Neutrophil (primary cell): ENCODE results near the gene PRM3.

Experiments
- H3K27ac ChIP-seq: fragments of 200-600 bp; sonication (generic); 2 replicates; pipeline ENCODE4 v1.5.1; 2016; ENCODE audit warnings: mild to moderate bottlenecking, moderate library complexity
- H3K27me3 ChIP-seq: fragments of 200-600 bp; sonication (generic); 2 replicates; pipeline ENCODE4 v1.6.0; 2016; ENCODE audit warnings: mild to moderate bottlenecking
- H3K36me3 ChIP-seq: fragments of 200-600 bp; sonication (generic); 2 replicates; pipeline ENCODE4 v1.5.1; 2017
- H3K4me1 ChIP-seq, 2 experiments: fragments of 200-600 bp in 1 of 2; sonication (generic) in 1 of 2; 1 replicate in 1 of 2; 2 replicates in 1 of 2; pipeline versions ENCODE4 v1.5.1 to v1.6.1; 2013 to 2016; ENCODE audit warnings: low read depth in 1 of 2, low read length in 1 of 2, mild to moderate bottlenecking in 1 of 2, moderate library complexity in 1 of 2; ENCODE audit not compliant: control insufficient read depth in 1 of 2, insufficient read depth in 1 of 2
- H3K4me3 ChIP-seq, 2 experiments: fragments of 200-600 bp in 1 of 2; sonication (generic) in 1 of 2; 1 replicate in 1 of 2; 2 replicates in 1 of 2; pipeline ENCODE4 v1.5.1; 2013 to 2016; ENCODE audit warnings: low read depth in 1 of 2, low read length in 1 of 2, mild to moderate bottlenecking in 1 of 2, moderate library complexity in 1 of 2
- H3K9me3 ChIP-seq: fragments of 200-600 bp; sonication (generic); 2 replicates; pipeline ENCODE4 v1.5.1; 2016
- CTCF ChIP-seq: fragments of 200-600 bp; sonication (generic); IDR thresholded peaks from 2 replicates; pipeline ENCODE4 v1.5.1; 2016; ENCODE audit warnings: antibody characterized with exemption

Gene PRM3

DNA sequence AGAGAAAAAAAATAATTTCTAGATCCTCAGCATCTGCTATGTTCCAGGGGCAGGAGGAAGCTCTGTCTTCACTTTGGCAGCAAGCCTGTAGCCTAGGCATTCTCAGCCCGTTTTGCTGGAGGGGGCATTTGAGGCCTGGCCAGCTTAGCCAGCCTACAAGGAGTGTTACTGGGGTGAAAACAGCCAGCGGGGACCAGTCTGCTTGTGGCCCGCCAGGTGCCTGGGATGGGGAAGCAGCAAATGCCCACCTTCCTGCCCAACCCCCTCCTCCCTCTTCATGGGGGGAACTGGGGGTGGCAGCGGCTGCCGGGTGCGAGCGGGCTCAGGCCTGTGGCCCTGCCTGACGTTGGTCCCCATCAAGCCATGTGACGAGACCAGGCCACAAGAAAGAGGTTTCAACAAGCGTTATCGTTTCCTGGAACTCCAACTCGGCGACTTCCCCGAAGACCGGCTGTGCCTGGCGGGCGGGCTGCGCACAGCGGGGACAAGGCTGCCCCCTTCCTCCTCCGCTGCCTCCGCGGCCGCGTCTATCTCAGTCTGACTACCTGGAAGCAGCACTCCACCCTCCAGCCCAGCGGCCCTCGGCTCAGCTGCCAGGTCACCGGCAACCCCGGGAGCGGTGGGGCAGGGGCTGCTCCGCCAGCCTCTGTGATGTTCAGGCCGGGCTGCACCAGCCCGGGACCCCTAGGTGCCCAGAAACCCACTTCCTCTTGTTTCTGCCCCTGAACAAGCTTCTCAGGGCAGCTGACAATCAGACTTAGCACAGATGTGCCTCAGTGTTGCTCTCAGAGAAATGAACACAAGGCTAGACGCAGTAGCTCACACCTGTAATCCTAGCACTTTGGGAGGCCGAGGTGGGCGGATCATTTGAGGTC is 40.3 kb downstream of the PRM3 start:
- no peaks in the 10 kb centered on the region for H3K9me3 ChIP-seq
- no peak overlapping the region for H3K4me3 ChIP-seq
- peaks cover 18 to 22% of the 10 kb centered on the region in 2 experiments for H3K4me1 ChIP-seq
- H3K36me3 ChIP-seq = no peaks in the 10 kb centered on the region
- H3K27me3 ChIP-seq = peaks cover 10% of the 10 kb centered on the region
- no peak overlapping the region for H3K27ac ChIP-seq
- TF ChIP-seq CTCF = no peak

GRCh38 chr16:11232302-11232851 is 41.1 kb downstream of the PRM3 start:
- Histone ChIP-seq H3K27me3 (peaks cover 10% of the 10 kb centered on the region), H3K9me3 (no peaks in the 10 kb centered on the region), H3K4me3 (no peak overlapping the region), H3K36me3 (no peaks in the 10 kb centered on the region), H3K4me1 (peaks cover 18 to 22% of the 10 kb centered on the region in 2 experiments), H3K27ac (no peak overlapping the region)
- no peak for TF ChIP-seq CTCF

- peaks cover 18 to 22% of the 10 kb centered on the region in 2 experiments for H3K4me1 ChIP-seq
- peaks cover 10% of the 10 kb centered on the region for H3K27me3 ChIP-seq
- TF ChIP-seq CTCF = no peak
- H3K27ac ChIP-seq = no peak overlapping the region
- no peaks in the 10 kb centered on the region for H3K36me3 ChIP-seq
- H3K4me3 ChIP-seq = no peak overlapping the region
- H3K9me3 ChIP-seq = no peaks in the 10 kb centered on the region
Measured at GRCh38 chr16:11231367-11231970, 42.0 kb downstream of the PRM3 start.

GRCh38 chr16:11229906-11230305 is 43.5 kb downstream of the PRM3 start:
- no peaks in the 10 kb centered on the region for H3K36me3 ChIP-seq
- no peak overlapping the region for H3K4me3 ChIP-seq
- H3K27ac ChIP-seq = no peak overlapping the region
- no peaks in the 10 kb centered on the region for H3K9me3 ChIP-seq
- peaks cover 17% of the 10 kb centered on the region for H3K27me3 ChIP-seq
- no peak for TF ChIP-seq CTCF
- H3K4me1 ChIP-seq = peaks cover 9 to 13% of the 10 kb centered on the region in 2 experiments

- H3K4me3 ChIP-seq = no peak overlapping the region
- no peak for TF ChIP-seq CTCF
- peaks cover 22% of the 10 kb centered on the region for H3K27me3 ChIP-seq
- no peaks in the 10 kb centered on the region for H3K36me3 ChIP-seq
- H3K9me3 ChIP-seq = no peaks in the 10 kb centered on the region
- no peak overlapping the region for H3K27ac ChIP-seq
- peaks cover 6 to 10% of the 10 kb centered on the region in 2 experiments for H3K4me1 ChIP-seq
Measured at GRCh38 chr16:11229432-11229831, 44.0 kb downstream of the PRM3 start.
